ENCODE measurements around the gene TMEM179B.
A peak's percentile ranks its signal among the peaks of the same experiment; 100 is the strongest.

Gene TMEM179B

GRCh38 chr11:62792202-62792575, 5.0 kb downstream of the TMEM179B start:
- TF ChIP-seq, protein P1, sequence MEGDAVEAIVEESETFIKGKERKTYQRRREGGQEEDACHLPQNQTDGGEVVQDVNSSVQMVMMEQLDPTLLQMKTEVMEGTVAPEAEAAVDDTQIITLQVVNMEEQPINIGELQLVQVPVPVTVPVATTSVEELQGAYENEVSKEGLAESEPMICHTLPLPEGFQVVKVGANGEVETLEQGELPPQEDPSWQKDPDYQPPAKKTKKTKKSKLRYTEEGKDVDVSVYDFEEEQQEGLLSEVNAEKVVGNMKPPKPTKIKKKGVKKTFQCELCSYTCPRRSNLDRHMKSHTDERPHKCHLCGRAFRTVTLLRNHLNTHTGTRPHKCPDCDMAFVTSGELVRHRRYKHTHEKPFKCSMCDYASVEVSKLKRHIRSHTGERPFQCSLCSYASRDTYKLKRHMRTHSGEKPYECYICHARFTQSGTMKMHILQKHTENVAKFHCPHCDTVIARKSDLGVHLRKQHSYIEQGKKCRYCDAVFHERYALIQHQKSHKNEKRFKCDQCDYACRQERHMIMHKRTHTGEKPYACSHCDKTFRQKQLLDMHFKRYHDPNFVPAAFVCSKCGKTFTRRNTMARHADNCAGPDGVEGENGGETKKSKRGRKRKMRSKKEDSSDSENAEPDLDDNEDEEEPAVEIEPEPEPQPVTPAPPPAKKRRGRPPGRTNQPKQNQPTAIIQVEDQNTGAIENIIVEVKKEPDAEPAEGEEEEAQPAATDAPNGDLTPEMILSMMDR (conservative IDR thresholded peaks at IDR 0.05) = no peak
- H3K27ac ChIP-seq = peak overlapping the region; percentile 96

DNA sequence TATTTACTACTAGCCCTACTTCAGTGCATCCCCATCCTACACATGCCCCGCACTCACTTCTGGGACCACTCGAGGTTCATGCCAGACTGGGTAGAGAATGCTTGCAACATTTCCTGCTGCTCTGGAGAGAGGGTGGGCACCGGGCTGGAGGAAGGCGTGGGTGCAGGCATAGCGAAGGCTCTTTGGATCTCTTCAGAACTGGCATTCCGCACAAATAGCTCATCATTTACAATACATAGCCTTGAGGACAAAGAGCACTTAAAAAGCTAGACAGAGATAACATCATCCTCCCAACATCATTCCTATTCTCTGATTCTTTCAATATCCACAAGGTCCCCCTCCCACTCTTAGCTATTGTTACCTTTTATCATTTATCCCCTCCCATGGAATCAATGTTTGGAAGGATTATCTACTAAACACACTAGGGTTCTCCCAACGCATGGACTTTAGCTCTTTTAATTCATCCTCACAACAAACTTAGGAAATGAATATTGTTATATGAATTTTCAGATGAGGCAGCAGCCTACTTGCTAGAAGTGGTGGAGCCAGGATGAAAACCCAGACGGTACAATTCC, 7.1 kb downstream of the TMEM179B start:
- H3K27ac ChIP-seq = peak overlapping the region; percentile 96; the same call in 1 of the 2 replicates
- TF ChIP-seq, protein P1 (conservative IDR thresholded peaks at IDR 0.05) = no peak

GRCh38 chr11:62796281-62796680, 9.1 kb downstream of the TMEM179B start:
- no peak overlapping the region for H3K27ac ChIP-seq
- TF ChIP-seq, protein P1 (conservative IDR thresholded peaks at IDR 0.05) = no peak

GRCh38 chr11:62799486-62799885, 12.3 kb downstream of the TMEM179B start:
- TF ChIP-seq, protein P1 (conservative IDR thresholded peaks at IDR 0.05) = no peak
- H3K27ac ChIP-seq = no peak overlapping the region

GRCh38 chr11:62801071-62801470, 13.9 kb downstream of the TMEM179B start:
- H3K27ac ChIP-seq = no peak overlapping the region
- TF ChIP-seq, protein P1 (conservative IDR thresholded peaks at IDR 0.05) = no peak

DNA sequence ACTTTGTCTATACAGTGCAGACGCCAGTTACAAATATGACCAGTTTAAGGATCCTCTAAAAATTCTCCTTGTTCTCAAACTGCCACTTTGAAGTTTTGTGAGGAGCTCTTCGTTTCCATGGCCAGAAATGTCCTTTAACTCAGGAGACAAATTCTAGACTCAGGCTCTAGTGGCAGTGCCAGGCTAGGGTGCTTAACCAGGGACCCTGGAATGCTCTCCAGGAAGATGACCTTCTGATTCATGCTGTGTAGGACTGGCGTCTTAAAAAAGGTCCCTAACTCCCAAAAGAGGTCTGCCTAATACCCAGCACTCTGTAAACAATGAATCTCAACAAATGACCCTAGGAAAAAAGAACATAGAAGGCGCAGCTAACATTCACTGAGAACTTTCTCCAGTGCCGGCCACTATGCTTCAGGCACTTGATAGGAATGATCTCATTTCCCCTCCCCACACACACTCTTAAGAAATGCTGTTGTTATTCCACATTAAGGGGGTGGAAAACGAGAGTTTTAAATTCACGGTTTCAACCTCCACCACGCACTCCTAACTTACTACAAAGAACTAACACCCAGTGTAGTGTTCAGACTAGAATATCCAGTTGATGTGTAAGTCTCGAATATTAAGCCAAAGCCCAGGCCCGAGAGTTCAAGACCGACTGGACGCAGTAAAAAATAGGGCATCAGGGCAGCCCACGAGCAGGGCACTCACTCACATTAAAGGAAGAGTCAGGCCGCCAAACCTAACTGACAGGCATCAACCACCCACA, 17.3 kb downstream of the TMEM179B start:
- TF ChIP-seq, protein P1 (conservative IDR thresholded peaks at IDR 0.05) = no peak
- peak overlapping the region; percentile 80 for H3K27ac ChIP-seq

DNA sequence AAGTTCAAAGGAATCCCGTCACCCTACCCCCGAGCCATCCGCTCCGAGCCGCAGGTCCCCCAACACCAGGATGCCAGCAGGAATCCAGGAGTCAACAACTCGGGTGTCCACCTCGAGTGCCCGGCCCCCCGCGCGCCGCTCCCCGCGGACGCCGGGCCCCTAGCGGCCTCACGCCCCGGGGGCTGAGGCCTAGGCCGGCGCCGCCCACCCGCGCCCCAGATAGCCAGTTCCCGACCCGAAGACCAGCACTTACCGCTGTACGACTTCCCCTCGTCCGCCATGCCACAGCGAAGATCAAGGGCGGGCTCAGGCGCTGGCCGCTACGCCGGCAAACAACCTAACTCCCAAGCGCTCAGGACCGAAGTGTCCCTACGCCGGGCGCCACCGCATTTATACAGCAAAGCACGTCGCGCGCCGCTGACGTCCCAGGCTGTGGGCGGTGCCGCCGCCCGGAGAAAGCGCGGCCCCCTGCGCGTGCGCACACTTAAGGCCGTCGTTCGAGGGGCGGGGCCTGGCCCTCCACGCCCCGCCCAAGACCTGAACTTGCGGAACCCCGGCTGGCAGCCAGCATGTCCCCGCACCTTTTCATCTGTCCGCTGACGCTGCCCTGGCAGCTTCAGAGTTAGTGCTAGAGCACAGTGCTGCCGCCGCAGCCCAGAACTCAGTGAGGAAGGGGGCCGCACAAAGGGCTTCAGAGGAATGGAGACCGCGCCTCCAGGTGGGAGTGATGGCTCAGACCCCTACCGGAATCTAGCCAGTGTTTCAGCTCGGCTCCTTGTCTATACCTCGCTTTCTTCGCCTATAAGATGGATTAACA, 18.1 kb downstream of the TMEM179B start, which contains the start of gene NXF1:
NXF1 (minus strand) TSS at position 365 of the 817 bp plus-strand sequence; CDS start at position 281, 84 bp downstream.
- H3K27ac ChIP-seq = peak within 1 kb of the TSS; percentile 80
- TF ChIP-seq, protein P1 (conservative IDR thresholded peaks at IDR 0.05) = peak; percentile 6; the same call in 1 of the 2 replicates

All from VCaP (cell line).